GM21786 (cell line): ENCODE results near the gene IQUB.
"Not testable (repeated sequence)": the region's sequence is repeated elsewhere in the genome, so short reads cannot be mapped to it uniquely, and the experiment has no call there.

Experiments
- ATAC-seq: cut with Tn5 transposase; IDR thresholded peaks from one replicate; pipeline ENCODE4 v1.9.1; 2021; ENCODE audit not compliant: unreplicated experiment

IQUB gene

DNA sequence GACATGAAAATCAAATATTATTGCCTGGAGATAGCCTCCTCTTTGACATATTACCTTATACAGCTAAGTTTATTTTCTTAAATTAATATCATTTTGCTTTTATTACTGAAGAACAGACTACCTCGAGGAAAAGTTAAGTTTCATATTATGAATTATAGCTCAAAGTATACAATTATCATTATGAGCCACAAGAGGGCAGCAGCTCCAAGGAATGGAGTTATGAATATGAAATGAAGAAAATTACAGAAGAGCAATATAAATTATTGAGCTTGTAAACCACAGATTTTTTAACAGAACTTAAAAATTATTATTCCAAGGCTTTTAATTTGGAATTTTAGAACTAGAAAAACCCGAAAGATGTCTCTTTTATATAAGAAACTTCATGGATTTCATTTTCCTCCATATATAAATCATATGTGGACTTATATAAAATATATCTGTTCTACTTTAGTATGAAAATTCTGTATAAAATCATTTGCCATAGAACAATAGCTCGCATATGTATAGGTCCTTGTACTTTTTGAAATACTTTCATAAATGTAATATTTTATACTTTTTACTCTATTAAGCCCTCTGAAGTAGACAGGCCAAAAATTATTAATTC is 40.1 kb downstream of the IQUB start:
- ATAC-seq, result peak; percentile 67

DNA sequence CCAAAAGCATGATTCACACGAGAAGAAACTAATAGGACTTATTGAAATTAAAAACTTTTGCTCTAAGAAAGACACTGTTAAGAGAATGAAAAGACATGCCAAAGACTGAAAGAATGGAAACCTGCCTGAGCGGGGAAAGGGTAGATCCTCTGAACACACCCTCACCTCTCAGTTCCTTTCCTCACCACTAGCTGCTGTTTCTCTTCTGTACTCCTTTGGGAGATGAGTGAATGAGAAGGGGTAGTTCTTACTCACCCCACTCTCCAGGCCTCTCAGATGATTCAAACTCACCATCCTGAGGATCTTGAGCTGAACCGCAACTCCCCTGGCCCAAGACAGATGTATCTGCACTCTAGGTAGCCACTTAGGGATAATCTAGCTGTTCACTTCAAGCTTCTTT is 41.9 kb downstream of the IQUB start:
- ATAC-seq, result peak; percentile 71

DNA sequence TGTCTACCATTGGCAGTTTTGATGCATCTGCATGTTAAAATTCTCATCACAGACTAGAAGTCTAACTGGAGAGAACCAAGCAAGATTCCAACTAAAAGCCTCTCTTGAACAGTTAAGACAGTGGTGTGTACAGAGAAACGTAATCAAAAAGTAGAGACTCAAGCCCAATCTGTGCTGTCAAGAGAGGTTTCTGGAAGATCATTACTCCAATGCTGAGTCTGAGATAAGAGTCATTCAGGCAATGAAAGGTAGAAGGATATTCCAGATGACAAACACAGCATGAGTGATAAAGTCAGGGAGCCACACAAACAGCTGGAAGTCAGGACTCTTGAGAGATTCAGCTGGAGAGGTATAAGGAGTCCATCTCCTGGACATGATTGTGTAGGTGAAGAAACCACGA is 48.7 kb downstream of the IQUB start:
- no peak for ATAC-seq

DNA sequence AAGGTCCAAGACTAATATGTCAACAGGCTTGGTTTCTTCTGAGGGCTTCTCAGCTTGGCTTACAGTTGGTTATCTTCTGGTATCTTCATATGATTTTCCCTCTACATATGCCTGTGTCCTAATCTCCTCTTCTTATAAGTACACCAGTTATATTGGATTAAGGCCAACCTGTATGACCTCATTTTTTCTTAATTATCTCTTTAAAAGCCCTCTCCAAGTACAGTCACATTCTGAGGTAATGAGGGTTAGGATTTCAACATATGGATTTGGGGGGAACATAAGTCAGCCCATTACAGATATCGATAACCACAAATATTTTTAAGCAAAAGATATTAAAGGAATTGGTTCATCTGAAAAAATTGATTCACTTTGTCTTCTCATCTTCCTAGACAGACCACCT is 49.2 kb downstream of the IQUB start:
- ATAC-seq, result no peak

DNA sequence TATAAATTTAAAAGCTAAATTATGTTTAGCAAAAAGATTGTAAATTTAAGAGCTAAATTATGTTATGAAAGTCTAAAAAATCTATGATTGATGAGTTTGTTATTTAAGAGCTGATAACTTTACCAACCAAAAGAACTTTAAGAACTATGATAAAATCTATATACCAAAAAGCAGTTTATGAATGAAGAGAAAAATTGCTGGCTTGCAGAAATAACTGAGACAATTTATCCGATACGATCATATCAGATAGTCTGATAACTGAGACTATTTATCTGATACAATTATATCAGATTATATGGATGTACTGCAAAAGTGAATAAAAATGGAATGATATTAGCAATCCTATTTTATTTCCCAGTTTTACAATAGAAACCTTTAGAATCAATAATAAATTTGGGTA is 50.2 kb downstream of the IQUB start:
- ATAC-seq, result no peak

DNA sequence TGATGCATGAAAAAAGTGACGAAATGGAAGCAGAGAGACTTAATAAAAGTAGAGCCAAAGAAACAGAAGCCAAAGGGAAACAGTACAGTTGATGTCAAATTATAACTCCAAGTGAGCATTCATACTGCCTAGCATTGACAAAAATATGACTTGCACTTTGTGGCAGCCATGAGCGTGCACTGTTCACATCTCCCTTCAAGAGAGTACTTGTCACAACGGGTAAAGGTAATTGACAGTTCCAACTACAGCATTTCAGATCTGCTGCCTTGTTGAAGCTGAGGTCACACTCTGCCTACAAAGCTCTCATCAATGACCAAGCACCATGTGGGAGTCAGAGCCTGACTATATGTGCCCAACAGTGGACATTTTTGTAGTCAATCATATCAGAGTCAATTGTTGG is 54.3 kb downstream of the IQUB start:
- no peak for ATAC-seq

DNA sequence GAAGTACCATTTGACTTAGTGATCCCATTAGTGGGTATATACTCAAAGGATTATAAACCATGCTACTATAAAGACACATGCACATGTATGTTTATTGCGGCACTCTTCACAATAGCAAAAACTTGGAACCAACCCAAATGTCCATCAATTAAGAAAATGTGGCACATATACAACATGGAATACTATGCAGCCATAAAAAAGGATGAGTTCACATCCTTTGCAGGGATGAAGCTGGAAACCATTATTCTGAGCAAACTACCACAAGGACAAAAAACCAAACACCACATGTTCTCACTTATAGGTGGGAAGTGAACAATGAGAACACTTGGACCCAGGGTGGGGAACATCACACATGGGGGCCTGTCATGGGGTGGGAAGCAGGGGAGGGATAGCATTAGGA is 56.3 kb downstream of the IQUB start:
- ATAC-seq, result not testable (repeated sequence)

DNA sequence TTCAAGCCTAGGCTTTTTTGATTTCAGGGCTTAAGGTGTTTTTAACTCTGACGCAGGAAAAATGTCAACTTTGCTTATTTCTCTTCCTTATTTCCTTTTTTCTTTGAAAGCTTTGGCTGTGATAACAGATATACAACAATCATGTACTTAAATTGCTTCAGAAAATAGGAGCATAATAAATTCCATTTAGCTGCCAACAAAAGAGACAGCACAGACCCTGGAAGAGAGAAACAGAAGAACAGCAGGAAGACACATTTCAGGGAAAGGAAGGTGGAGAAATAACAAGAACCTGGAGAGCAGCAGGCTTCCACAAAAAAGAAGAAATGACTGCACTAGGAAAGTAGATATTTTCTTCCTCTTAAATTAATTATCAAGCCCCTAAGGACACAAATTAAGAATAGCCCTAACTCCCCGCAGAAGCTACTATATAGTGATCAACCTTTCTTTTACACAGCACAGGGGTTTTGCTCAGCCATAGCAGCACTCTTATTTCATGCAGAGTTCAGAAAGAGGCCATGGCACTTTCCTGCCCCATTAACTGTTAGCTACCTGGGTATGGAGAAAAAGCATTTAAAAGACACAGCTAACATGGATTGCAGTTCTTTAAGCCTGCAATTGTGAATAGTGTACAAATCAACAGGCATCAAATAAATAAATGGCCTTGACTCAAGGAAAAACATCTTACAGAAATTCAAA is 61.5 kb downstream of the IQUB start:
- ATAC-seq, result no peak

DNA sequence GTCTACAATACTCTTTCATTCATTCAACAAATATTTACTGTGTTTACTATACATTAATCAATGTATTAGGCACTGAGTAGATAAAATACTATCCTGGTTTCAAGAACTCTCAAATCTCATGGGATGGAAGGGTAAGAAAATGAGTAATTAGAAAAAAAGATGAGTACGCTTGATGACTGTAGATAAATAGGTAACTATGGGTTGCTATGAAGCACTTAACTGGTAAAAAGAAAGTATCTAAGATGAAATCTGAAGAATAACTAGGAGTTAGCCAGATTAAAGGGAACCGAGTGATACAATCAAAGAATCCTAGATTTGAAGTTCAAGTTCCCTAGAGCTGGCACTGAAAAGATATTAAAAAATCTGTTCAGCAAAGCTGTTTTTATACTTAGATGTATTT is 62.1 kb downstream of the IQUB start:
- ATAC-seq, result no peak

DNA sequence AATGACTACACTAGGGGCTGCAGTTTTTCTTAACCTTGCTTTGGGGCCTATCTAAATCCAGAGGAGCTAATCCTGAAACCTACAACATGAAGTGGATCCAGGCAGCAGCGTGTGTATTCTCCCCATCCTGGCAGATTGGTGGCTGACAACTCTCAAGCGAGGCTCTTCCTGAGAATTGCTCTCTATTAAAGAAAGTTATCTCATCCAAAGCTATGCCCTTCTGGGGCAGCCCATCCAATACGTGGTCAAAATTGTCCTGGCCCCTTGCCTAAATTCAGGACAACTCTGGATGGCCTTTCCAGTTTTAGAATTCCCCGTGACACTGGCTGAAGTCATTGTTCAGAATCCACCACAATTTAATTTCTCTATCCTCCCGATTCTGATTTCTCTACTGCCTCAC is 66.1 kb downstream of the IQUB start:
- ATAC-seq, result no peak

DNA sequence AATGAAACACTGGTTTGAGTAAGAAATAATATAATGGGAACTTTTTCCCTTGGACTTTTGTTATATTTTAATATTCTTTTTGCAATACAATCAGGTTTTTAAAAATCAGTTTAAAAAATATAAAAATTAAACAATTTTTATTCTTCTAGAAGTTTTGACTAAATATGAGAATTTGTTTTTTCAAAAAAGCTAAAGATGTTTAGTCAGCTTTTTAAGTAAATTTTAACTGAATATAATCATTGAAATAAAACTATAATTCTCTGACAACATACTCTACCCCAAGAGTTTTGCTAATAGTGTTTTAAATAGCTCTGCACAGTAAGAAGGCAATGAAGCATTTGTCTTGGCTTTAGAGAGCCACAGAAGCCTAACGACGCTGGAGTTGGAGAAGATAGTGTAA is 70.5 kb downstream of the IQUB start:
- no peak for ATAC-seq

DNA sequence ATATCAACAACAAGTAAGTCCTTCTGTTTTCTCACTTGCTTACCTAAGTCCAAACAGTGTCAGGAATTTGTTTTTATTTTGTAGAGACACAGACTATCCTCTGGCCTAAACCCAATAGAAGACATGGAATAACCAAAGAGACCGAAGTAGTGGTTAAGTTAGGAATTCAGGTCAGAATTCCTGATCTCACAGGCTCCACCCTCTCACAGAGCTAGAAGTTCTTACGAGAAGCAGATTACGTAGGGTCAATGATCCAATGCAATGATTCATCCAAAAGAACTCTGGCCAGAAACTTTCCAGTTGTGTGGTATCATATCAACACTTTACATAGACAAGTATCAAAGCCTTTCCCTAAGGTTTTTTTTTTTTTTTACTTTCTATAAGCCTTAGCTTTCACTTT is 73.8 kb downstream of the IQUB start:
- ATAC-seq, result no peak

DNA sequence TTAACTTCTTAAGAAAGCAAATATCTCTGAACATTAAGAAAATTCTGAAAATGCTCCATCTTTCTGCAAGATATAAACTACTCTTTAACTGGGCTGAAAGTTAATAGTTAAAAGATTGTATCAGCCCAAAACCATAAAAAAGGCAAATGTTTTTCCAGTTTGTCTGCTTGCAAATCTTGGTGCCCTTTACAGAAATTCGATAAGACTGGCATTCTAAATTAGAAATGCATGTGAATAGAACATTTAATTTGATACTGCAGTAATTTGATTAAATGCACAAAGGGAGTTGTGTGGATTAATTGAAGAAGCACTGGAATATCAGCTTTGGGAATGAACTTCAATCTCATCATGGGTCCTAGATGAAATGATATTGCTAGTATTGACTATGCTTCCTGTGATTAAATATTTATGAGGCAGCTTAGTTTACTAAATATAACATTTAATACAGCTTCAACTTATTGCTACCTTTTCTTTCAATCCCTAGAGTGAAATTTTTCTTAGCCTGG is 78.4 kb downstream of the IQUB start:
- no peak for ATAC-seq

DNA sequence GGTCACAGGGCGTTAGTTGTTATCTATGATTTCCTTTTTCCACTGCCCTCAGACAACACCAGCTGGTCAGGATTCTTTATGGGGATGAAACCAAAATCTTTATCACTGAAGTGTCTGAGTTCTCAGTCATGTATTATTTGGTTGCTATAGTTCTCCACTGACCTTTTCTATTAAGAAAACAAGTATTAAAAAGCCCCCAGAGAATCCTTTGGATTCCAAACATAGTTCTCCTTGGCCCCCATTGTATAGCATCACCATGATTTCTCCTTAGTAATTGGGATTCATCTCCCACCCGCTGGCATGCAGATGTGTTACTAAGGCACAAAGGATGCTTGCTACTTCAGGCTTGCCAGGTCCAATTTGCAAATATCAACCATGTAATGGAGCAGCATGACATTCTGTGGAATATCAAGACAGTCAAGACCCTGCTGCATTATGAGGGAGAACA is 94.3 kb downstream of the IQUB start:
- ATAC-seq, result no peak

DNA sequence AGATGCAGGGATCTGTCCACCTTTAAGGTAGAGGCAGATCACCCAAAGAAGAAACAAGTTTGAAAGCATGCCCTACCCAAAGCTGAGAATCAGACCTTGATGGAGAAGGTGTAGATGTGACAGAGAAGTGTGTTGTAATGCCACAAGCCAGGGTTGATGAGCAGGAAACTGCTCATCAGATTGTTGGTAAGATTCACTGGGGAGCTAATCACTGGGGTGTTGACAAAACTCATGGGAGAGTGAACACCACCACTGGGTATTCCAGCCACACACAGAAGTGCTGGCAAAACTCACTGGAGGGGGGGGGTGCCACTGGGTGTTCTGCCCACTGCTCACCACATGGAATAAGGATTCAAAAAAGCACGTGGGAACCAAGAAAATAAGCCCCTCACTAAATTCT is 95.2 kb downstream of the IQUB start:
- ATAC-seq, result no peak

DNA sequence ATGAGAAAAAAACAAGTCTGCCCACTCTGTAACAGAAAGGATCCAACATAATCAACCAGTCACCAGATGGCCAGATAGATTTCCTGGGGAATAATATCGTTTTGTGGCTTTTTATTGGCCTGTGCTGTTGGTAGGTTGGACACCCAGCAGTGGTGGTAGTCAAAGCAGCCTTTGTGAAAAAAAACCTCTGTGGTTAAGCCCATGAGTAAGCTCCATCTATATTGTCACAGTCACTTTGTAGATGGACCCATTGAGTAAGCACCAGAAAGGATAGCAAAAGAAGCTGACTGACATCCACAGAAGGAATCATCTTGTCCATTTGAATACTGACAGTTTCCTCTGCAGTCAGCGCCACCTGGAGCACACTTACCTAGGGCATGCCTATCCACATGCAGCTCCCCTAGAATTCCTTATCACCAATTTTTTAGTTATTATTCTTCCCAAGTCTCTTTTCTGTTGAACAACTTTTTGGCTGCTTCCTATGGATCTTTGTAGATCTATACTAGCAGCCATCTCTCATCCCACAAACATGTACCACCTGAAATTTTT is 96.9 kb downstream of the IQUB start:
- ATAC-seq, result no peak

DNA sequence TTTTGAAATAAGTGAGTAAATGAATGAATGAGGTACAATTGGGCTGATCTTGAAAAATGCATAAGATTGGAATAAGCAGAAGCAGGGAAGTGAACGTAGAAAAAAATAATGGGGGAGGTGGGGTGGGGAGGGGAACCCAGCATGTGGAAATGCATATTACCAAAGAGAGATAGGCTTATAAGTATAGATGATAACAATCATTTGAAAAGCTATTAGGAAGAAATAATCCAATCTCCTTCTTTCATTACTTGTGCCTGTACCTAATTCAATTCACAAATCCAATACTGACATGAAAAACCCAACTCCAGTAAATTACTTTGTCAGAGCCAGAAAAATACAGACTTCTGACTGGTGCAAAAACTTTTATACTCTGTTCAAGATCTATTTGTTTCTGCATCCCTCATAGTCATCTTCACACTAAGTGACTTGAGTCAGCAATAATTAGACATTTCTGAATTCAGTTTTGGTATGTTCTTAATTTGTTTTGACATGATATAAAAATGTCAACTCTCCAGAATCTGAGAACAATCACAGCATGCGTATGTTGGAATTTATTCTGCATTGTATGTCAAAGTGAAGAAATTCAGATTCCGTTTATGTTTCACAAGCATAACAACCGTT is 99.2 kb downstream of the IQUB start:
- ATAC-seq, result no peak

DNA sequence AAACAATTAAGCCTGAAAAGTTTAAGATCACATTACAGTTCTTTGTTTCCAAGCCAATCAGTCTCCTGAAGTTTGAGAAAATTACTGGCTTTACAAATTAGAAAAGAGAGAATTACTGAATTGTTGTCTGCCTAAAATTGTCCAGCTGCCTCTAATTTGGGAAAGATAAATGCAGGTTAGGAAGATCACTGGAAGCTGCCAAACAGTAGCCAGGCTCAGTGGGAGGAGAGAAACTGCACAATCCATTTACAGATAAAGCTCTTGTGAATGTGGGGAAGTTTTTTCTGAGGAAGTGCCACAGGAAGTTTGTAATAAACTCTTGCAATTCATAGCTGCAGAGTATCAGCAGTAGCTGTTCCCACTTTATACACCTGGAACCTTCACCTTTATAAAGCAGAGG is 100.7 kb downstream of the IQUB start:
- no peak for ATAC-seq

DNA sequence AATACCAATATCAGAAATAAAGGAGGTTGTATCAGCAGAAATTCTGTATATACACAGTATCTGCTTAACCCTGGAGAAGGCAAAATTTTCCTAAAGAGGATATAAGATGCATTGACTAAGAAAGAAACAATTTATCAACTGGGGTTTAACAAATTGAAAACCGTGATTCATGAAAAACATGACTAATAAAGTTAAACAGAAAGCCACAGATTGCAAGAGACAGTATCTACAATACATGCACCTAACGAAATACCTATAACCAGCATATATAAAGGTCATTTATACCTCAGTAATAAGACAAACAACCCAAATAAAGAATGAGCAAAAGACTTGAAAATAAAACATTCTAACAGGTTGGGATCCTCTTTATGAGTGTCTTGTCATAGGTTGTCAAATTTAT is 101.8 kb downstream of the IQUB start:
- no peak for ATAC-seq

DNA sequence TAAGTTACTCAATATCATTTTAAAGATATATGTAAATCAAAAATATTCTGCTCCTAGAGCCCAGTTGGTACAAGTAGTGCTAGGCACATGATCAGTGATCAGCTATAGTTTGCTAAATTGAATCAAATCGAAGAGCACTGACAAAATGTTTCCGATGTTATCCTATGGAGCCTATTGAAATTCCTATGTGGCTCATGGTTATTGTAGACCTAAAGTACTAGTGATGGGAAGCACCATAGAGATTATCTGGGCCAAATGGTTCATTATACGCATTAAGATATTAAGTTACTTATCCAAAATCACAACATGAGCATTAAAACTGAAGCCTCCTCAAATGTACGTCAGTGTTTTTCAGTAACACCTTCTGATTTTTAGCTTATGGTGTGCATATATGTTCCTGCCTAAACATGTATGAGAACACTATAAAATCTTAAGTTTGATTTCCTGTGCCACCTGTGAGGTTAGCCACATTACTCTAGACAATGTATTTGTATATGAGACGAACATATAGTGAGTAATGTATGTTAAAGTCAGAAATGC is 103.2 kb downstream of the IQUB start:
- no peak for ATAC-seq

DNA sequence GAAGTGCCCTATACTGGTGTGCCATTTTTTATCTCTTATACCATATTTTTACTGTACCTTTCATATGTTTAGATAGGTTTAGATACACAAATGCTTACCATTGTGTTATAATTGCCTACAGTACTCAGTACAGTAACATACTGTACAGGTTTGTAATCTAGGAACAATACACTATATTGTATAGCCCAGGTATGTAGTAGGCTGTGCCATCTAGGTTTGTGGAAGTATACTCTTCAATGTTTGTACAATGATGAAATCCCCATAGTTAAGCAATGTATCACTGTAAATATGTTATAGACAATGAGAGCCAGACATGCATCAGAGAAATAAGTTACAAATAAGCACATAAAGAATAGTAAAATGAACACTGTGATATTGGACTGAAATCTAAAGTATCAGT is 109.1 kb downstream of the IQUB start:
- no peak for ATAC-seq

DNA sequence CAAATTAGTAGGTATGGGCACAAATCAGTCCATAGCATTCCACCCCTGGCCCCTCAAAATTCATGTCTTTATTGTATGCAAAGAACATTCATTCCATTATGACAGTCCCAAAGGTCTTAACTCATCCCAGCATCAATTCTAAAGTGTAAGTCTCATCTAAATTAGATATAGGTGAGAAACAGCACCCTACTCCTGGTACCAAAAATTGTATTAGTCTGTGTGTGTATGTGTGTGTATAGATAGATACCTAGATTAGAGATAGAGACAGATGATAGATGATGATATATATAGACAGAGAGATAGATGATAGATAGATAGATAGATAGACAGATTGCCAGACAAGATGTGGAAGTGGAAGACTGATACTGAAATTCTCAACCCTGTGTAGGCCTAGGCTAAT is 109.9 kb downstream of the IQUB start:
- ATAC-seq, result no peak
